Measurements from ENCODE around the gene MGP. TPM values are rescaled to one million over a fixed set of nuclear protein-coding genes. Genes with fewer than 3 reads are reported as not detected.

The MGP gene
- total RNA-seq, 4 donors from 2014 or later: 5.2 to 108 (median 41.4) TPM

- Histone ChIP-seq H3K27me3 (no peaks in the 10 kb centered on the region), H3K4me3 (no peak overlapping the region), H3K4me1 (peaks cover 0 to 51% (median 25%) of the 10 kb centered on the region in 3 donors), H3K27ac (peak overlapping the region in 2 of 4 donors; percentile 1 to 10), H3K9me3 (no peaks in the 10 kb centered on the region), H3K36me3 (no peaks in the 10 kb centered on the region)
- intact Hi-C loops (cut with DNase I): loop anchor here (5.0 kb wide), 2 partner anchors 151 to 376 kb away; partner anchors contain the start of gene RERG
- TF ChIP-seq POLR2A (IDR thresholded peaks at IDR 0.05) (no peak), CTCF (IDR thresholded peaks at IDR 0.05) (no peak)
- DNase-seq: no peak
- WGBS, 2 donors: 50 to 51% methylated on average over 3 of the region's 3 CpGs
Measured at GRCh38 chr12:14846042-14846587, 39.5 kb downstream of the MGP start.

DNA sequence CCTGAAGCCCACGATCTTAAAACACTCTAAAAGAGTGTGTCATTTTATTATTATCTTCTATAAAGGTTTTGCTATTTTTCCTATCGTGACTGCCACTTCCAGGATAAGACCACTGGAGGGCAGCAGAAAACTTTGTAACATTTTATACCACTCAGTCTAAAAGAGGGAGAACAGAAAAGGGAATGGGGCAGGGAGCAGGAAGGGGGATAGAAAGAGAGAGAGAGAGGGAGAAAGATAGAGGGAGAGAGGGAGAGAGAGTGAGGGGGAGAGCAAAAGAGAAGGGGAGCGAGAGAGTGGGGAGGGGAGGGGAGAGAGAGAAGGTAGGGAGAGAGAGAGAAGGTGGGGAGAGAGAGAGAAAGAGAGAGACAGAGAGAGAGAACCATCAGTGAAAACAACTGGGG lies 40.3 kb downstream of the MGP start:
- Histone ChIP-seq H3K9me3 (no peaks in the 10 kb centered on the region), H3K36me3 (no peaks in the 10 kb centered on the region), H3K27ac (peak overlapping the region in 1 of 4 donors; percentile 1), H3K27me3 (no peaks in the 10 kb centered on the region), H3K4me1 (peaks cover 0 to 46% (median 29%) of the 10 kb centered on the region in 3 donors), H3K4me3 (no peak overlapping the region)
- DNase-seq: no peak
- WGBS, 2 donors: 5 to 12% methylated on average over 3 of the region's 3 CpGs
- no peak for TF ChIP-seq POLR2A (IDR thresholded peaks at IDR 0.05)
- peak; percentile 52 to 87 (median 78) for TF ChIP-seq CTCF (IDR thresholded peaks at IDR 0.05)
- intact Hi-C loops (cut with DNase I): loop anchor here (5.0 kb wide), 2 partner anchors 152 to 377 kb away; partner anchors contain the start of gene RERG

DNA sequence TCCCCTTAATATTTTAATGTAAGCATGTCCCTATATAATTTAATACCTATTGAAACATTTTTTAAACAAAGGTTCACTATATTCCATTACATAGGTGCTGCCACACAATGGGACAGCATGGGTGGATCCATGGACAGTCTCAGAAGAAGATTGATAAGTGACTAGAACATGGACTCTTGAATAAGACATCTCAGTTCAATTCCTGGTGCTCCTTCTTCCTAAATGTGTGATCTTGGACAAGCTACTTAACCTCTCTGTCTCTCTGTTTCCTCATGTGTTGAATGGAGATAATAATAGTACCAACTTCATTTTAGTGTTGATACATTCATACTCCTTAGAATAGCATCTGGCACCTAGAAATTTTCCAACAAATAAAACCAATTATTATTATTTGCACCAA lies 41.3 kb downstream of the MGP start:
- intact Hi-C loops (cut with DNase I): no loop called here
- H3K4me3 ChIP-seq: no peak overlapping the region
- no peak for TF ChIP-seq POLR2A (IDR thresholded peaks at IDR 0.05)
- TF ChIP-seq CTCF (IDR thresholded peaks at IDR 0.05): no peak
- H3K36me3 ChIP-seq: no peaks in the 10 kb centered on the region
- H3K27ac ChIP-seq: no peak overlapping the region
- H3K9me3 ChIP-seq: no peaks in the 10 kb centered on the region
- H3K4me1 ChIP-seq: peaks cover 0 to 41% (median 29%) of the 10 kb centered on the region in 3 donors
- no peaks in the 10 kb centered on the region for H3K27me3 ChIP-seq
- DNase-seq: no peak

DNA sequence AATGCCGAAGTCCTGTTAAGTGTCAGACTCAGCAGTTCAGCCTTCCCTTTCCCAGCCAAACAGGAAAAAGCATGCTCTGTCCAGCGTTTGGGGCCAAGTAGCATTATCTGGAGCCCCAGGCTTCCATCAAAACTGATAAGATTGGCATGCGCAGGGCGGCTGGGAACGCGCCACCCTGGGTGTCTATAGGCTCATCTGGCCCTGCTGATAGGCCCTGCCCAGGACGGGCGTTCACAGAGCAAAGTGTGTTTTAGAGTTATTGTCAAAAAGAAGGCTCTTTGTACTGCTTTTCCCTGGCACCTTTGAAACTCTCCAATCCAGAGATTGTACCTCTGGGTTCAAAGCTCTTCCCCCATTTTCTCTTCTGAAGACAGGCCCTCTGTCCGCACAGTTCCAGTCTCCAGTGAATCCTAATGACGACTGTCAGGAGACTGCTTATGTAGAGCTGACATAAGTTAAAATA lies 42.2 kb downstream of the MGP start, which contains the start of gene ART4:
TSS of gene ART4 (minus strand) at position 102 of the 463 bp plus-strand sequence. CDS start 413 bp downstream, outside the sequence.
- intact Hi-C loops (cut with DNase I): no loop called here
- 78 to 82% methylated on average over 10 of the region's 10 CpGs for WGBS, 2 donors
- no peak for DNase-seq

More for the DNA sequence above, 42.2 kb downstream of the MGP start, which contains the start of gene ART4:
- H3K36me3 ChIP-seq: no peaks in the 10 kb centered on the region
- no peak within 1 kb of the TSS for H3K4me3 ChIP-seq
- no peaks in the 10 kb centered on the region for H3K27me3 ChIP-seq
- H3K4me1 ChIP-seq: peaks cover 0 to 41% (median 29%) of the 10 kb centered on the region in 3 donors
- peak within 1 kb of the TSS in 3 of 4 donors; percentile 40 to 76 (median 44) for H3K27ac ChIP-seq
- no peaks in the 10 kb centered on the region for H3K9me3 ChIP-seq
- TF ChIP-seq POLR2A (IDR thresholded peaks at IDR 0.05) (no peak), CTCF (IDR thresholded peaks at IDR 0.05) (no peak)
